HEK293 (cell line): ENCODE data around the gene SERPINE2.

Experiments used
- CTCF ChIA-PET: fragments of 350-600 bp; formaldehyde crosslinking; extraction: SDS; loops from one replicate; lab custom pipeline; 2021; ENCODE audit warnings: antibody characterized with exemption; lab: Yijun Ruan, JAX
- POLR2A ChIA-PET: fragments of 300-600 bp; formaldehyde crosslinking; extraction: SDS; loops from one replicate; lab custom pipeline; 2020; ENCODE audit warnings: antibody characterized with exemption, inconsistent platforms; lab: Yijun Ruan, JAX
- H3K27ac ChIP-seq: fragments of 200-500 bp; sonication (Bioruptor generic); 2 replicates; pipeline ENCODE4 v1.5.1; 2014; ENCODE audit warnings: low read depth, low read length, control low read depth, inconsistent platforms; ENCODE audit errors: extremely low read depth
- H3K36me3 ChIP-seq, 2 experiments: fragments of 200-500 bp in 1 of 2; sonication (Bioruptor generic) in 1 of 2; 1 replicate in 1 of 2; 2 replicates in 1 of 2; pipeline ENCODE4 v1.5.1; 2014 to 2017; ENCODE audit warnings: inconsistent platforms in 2 of 2, low read length in 2 of 2; ENCODE audit not compliant: control insufficient read depth in 2 of 2, insufficient read depth in 1 of 2
- H3K4me1 ChIP-seq: fragments of 200-500 bp; sonication (Bioruptor generic); 2 replicates; pipeline ENCODE4 v1.5.1; 2014; ENCODE audit warnings: mild to moderate bottlenecking, low read length, inconsistent platforms; ENCODE audit not compliant: control insufficient read depth, insufficient read depth
- H3K4me3 ChIP-seq: 2 replicates; pipeline ENCODE4 v1.5.1; 2011; ENCODE audit warnings: low read depth, mild to moderate bottlenecking, control low read depth, low read length, moderate library complexity
- H3K9me3 ChIP-seq: fragments of 200-500 bp; sonication (Bioruptor generic); 2 replicates; pipeline ENCODE4 v1.5.1; 2014; ENCODE audit warnings: low read depth, low read length, inconsistent platforms; ENCODE audit not compliant: control insufficient read depth, insufficient read depth
- BCL11A ChIP-seq: fragments of 450-650 bp; formaldehyde crosslinking; IDR thresholded peaks from 2 replicates; pipeline ENCODE4 v1.5.1; 2016; ENCODE audit warnings: low read depth, missing biosample characterization, missing genetic modification characterization
- HOXD13 ChIP-seq: sonication (generic); formaldehyde crosslinking; IDR thresholded peaks from 2 replicates; pipeline ENCODE4 v1.8.0; 2022; ENCODE audit warnings: missing genetic modification reagents, borderline replicate concordance
- IKZF3 ChIP-seq: fragments of 450-650 bp; IDR thresholded peaks from 2 replicates; pipeline ENCODE4 v1.5.0; 2018; ENCODE audit warnings: missing biosample characterization, mild to moderate bottlenecking, missing genetic modification characterization, moderate library complexity
- OSR2 ChIP-seq: fragments of 450-650 bp; formaldehyde crosslinking; IDR thresholded peaks from 2 replicates; pipeline ENCODE4 v1.5.1; 2016; ENCODE audit warnings: missing biosample characterization, missing genetic modification characterization
- TSHZ1 ChIP-seq: fragments of 450-650 bp; formaldehyde crosslinking; IDR thresholded peaks from 2 replicates; pipeline ENCODE4 v1.5.1; 2016; ENCODE audit warnings: missing biosample characterization, missing genetic modification characterization, borderline replicate concordance
- YY2 ChIP-seq: fragments of 450-650 bp; formaldehyde crosslinking; IDR thresholded peaks from 2 replicates; pipeline ENCODE4 v1.5.1; 2016; ENCODE audit warnings: missing biosample characterization, missing genetic modification characterization
- ZBTB17 ChIP-seq: fragments of 450-650 bp; formaldehyde crosslinking; IDR thresholded peaks from 2 replicates; pipeline ENCODE4 v1.5.1; 2016; ENCODE audit warnings: missing biosample characterization, missing genetic modification characterization
- ZBTB20 ChIP-seq: fragments of 450-650 bp; formaldehyde crosslinking; IDR thresholded peaks from 2 replicates; pipeline ENCODE4 v1.5.1; 2016; ENCODE audit warnings: missing biosample characterization, missing genetic modification characterization
- ZBTB26 ChIP-seq: fragments of 450-650 bp; formaldehyde crosslinking; optimal IDR thresholded peaks from 2 replicates; pipeline ENCODE3; 2016; ENCODE audit warnings: missing biosample characterization, mild to moderate bottlenecking, missing genetic modification characterization
- ZBTB48 ChIP-seq: fragments of 450-650 bp; formaldehyde crosslinking; IDR thresholded peaks from 2 replicates; pipeline ENCODE4 v1.5.1; 2016; ENCODE audit warnings: missing biosample characterization, missing genetic modification characterization
- ZNF140 ChIP-seq: fragments of 450-650 bp; formaldehyde crosslinking; IDR thresholded peaks from 2 replicates; pipeline ENCODE4 v1.5.1; 2016; ENCODE audit warnings: missing biosample characterization, missing genetic modification characterization
- ZNF175 ChIP-seq: fragments of 450-650 bp; formaldehyde crosslinking; IDR thresholded peaks from 2 replicates; pipeline ENCODE4 v1.5.1; 2016; ENCODE audit warnings: missing biosample characterization, missing genetic modification characterization
- ZNF221 ChIP-seq: fragments of 450-650 bp; formaldehyde crosslinking; IDR thresholded peaks from 2 replicates; pipeline ENCODE4 v1.5.1; 2017; ENCODE audit warnings: missing biosample characterization, missing genetic modification characterization, borderline replicate concordance
- ZNF248 ChIP-seq: fragments of 450-650 bp; formaldehyde crosslinking; IDR thresholded peaks from 2 replicates; pipeline ENCODE4 v1.5.1; 2017; ENCODE audit warnings: missing biosample characterization, missing genetic modification characterization
- ZNF335 ChIP-seq: fragments of 450-650 bp; formaldehyde crosslinking; conservative IDR thresholded peaks from 2 replicates; pipeline ENCODE4 v1.5.1; 2016; ENCODE audit warnings: missing biosample characterization, missing genetic modification characterization
- ZNF394 ChIP-seq: fragments of 450-650 bp; formaldehyde crosslinking; IDR thresholded peaks from 2 replicates; pipeline ENCODE4 v1.5.1; 2016; ENCODE audit warnings: missing biosample characterization, missing genetic modification characterization, mild to moderate bottlenecking, moderate library complexity, borderline replicate concordance
- ZNF426 ChIP-seq: fragments of 450-650 bp; formaldehyde crosslinking; IDR thresholded peaks from 2 replicates; pipeline ENCODE4 v1.5.1; 2017; ENCODE audit warnings: missing biosample characterization, missing genetic modification characterization, mild to moderate bottlenecking, inconsistent platforms, moderate library complexity
- ZNF521 ChIP-seq: fragments of 450-650 bp; formaldehyde crosslinking; IDR thresholded peaks from 2 replicates; pipeline ENCODE4 v1.5.1; 2017; ENCODE audit warnings: missing biosample characterization, mild to moderate bottlenecking, missing genetic modification characterization
- ZNF529 ChIP-seq: fragments of 450-650 bp; formaldehyde crosslinking; IDR thresholded peaks from 2 replicates; pipeline ENCODE4 v1.5.1; 2017; ENCODE audit warnings: missing genetic modification characterization, missing biosample characterization; ENCODE audit not compliant: insufficient replicate concordance
- ZNF660 ChIP-seq: fragments of 450-650 bp; IDR thresholded peaks from 2 replicates; pipeline ENCODE4 v1.5.1; 2018; ENCODE audit warnings: missing biosample characterization, mild to moderate bottlenecking, missing genetic modification characterization
- TF ChIP-seq, protein P1 (sequence below): fragments of 450-650 bp; formaldehyde crosslinking; IDR thresholded peaks from 2 replicates; pipeline ENCODE4 v1.5.1; 2016; ENCODE audit warnings: missing biosample characterization, missing genetic modification characterization
- TF ChIP-seq, protein P2 (sequence below): fragments of 450-650 bp; formaldehyde crosslinking; IDR thresholded peaks from 2 replicates; pipeline ENCODE4 v1.5.1; 2016; ENCODE audit warnings: missing biosample characterization, missing genetic modification characterization

SERPINE2 gene

DNA sequence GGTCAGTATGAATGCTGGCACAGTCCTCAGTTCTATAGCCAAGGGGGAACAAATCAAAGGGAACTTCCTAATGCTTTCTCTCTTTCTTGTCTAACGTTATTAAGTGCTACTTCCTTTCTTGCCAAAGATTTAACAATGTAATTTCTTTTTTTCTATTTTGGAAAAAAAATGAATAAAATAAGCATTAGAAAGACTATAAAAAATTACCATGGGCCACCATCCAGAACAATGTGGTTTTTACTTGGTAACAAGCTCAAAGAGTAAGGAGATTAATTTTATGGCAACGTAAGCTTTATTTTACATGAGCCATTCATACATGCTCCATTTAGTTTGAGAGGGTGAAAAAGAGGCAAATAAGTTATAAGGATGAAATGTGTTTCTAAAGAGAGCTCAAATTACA, 40.1 kb downstream of the SERPINE2 start:
- Histone ChIP-seq H3K36me3 (peaks cover 0 to 31% of the 10 kb centered on the region in 2 experiments; a peak in 1 of 3 replicates), H3K4me1 (no peaks in the 10 kb centered on the region), H3K9me3 (no peaks in the 10 kb centered on the region), H3K27ac (no peak overlapping the region), H3K4me3 (no peak overlapping the region)
- CTCF ChIA-PET = interaction anchor here (0.9 to 2.1 kb wide), 3 partner anchors 284 to 287 kb away, joined by 3 to 6 read pairs (median 3); no protein-coding TSS in a partner anchor
- POLR2A ChIA-PET = no interaction called here
- TF ChIP-seq YY2 (no peak), BCL11A (tag by site-specific recombination) (no peak), ZNF221 (tag by site-specific recombination) (no peak), ZNF140 (tag by site-specific recombination) (no peak), HOXD13 (no peak), ZNF521 (no peak), ZNF335 (tag by site-specific recombination) (no peak), ZNF248 (no peak)
- TF ChIP-seq, protein P1, sequence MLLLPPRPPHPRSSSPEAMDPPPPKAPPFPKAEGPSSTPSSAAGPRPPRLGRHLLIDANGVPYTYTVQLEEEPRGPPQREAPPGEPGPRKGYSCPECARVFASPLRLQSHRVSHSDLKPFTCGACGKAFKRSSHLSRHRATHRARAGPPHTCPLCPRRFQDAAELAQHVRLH (tag by site-specific recombination) = no peak

DNA sequence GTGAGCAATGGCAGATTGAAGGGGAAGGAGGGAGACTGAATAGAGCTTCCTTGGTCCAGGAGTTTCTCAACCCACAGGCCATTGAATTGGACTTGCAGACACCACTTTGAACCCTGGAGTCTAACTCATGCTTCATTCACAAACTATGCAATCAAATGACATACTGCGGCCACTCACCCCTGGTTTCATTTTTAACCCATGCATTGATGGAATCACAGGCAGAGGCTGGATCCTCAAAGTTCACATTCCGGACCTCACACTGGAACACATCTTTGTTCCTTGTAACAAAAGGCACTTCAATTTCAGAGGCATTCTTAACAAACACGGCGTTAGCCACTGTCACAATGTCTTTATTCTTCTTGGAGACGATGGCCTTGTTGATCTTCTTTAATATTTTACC, 41.1 kb downstream of the SERPINE2 start:
- Histone ChIP-seq H3K36me3 (peaks cover 0 to 31% of the 10 kb centered on the region in 2 experiments; a peak in 1 of 3 replicates), H3K9me3 (no peaks in the 10 kb centered on the region), H3K4me1 (no peaks in the 10 kb centered on the region), H3K4me3 (no peak overlapping the region), H3K27ac (no peak overlapping the region)
- CTCF ChIA-PET = interaction anchor here (1.0 to 2.1 kb wide), 2 partner anchors 285 to 287 kb away, joined by 3 to 6 read pairs; no protein-coding TSS in a partner anchor
- POLR2A ChIA-PET = no interaction called here
- no peak for TF ChIP-seq ZBTB26 (tag by site-specific recombination)
- no peak for TF ChIP-seq ZBTB17
- TF ChIP-seq HOXD13 = no peak
- no peak for TF ChIP-seq ZBTB48 (tag by site-specific recombination)
- TF ChIP-seq ZNF426 (tag by site-specific recombination) = no peak
- TF ChIP-seq TSHZ1 (tag by site-specific recombination) = no peak
- TF ChIP-seq, protein P2, sequence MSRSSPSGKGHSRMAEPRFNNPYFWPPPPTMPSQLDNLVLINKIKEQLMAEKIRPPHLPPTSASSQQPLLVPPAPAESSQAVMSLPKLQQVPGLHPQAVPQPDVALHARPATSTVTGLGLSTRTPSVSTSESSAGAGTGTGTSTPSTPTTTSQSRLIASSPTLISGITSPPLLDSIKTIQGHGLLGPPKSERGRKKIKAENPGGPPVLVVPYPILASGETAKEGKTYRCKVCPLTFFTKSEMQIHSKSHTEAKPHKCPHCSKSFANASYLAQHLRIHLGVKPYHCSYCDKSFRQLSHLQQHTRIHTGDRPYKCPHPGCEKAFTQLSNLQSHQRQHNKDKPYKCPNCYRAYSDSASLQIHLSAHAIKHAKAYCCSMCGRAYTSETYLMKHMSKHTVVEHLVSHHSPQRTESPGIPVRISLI = no peak
- TF ChIP-seq ZBTB20 (tag by site-specific recombination) = no peak
- TF ChIP-seq OSR2 (tag by site-specific recombination) = no peak
- no peak for TF ChIP-seq ZNF660
- TF ChIP-seq IKZF3 (tag by site-specific recombination) = no peak
- TF ChIP-seq ZNF529 (tag by site-specific recombination) = no peak
- TF ChIP-seq ZNF394 (tag by site-specific recombination) = no peak
- TF ChIP-seq ZNF175 (tag by site-specific recombination) = no peak
